ENCODE data around the gene HGFAC.

The HGFAC gene

DNA sequence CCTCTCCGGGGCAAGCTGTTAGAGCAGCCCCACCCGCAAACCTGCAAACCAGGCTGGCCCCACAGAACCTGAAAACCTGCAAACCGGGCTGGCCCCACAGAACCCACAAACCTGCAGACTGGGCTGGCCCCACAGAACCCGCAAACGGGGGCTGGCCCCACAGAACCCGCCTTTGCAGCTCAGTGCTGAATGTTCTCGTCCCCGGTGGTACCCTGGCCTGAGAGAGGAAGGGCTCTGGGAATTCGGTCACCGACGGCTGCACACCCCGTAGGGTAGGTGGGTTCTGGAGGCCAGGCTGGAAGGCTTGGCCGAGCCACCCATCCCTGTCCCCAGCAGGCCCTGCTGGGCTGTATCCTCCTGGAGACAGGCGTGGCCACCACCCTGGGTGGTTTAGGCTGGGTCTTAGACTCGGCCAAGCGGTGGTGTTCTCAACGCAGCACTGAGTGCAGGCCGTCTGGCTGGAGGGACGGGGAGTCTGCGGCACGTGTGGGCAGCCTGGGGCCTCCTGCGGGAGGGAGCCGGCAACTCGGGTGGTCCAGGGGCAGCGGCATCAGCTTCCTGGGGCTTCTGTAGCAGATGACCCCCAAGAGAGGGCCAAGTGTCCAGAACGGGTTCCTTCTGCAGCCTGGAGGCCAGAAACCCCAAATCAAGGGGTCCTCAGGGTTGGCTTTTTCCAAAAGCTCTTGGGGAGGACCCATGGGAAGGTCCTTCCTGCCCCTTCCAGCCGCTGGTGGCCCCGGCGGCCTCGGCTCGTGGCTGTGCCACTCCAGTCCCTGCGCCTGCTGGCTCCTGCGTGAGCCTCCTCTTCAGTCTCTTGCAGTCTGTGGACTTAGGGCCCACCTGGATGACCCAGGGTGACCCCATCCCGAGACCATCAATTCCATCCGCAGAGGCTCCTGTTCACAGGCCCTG is 36.9 kb downstream of the HGFAC start:
- TF ChIP-seq EGR1 (IDR thresholded peaks at IDR 0.05) (no peak), CEBPB (IDR thresholded peaks at IDR 0.05) (no peak), TEAD4 (IDR thresholded peaks at IDR 0.05) (no peak), RAD21 (IDR thresholded peaks at IDR 0.05; ENCODE audit: low read depth) (no peak), ZBTB7A (IDR thresholded peaks at IDR 0.05; ENCODE audit: low read depth) (no peak), NFIC (IDR thresholded peaks at IDR 0.05) (no peak), EP300 (IDR thresholded peaks at IDR 0.05; ENCODE audit: borderline replicate concordance) (no peak), FOXM1 (IDR thresholded peaks at IDR 0.05; ENCODE audit: borderline replicate concordance, low read depth) (no peak), TCF12 (IDR thresholded peaks at IDR 0.05; ENCODE audit: low read depth) (no peak), CREB1 (IDR thresholded peaks at IDR 0.05; ENCODE audit: low read depth) (no peak), TAF1 (IDR thresholded peaks at IDR 0.05; ENCODE audit: low read depth) (no peak), YY1 (IDR thresholded peaks at IDR 0.05; ENCODE audit: low read depth) (no peak)
- TF ChIP-seq, protein P1, sequence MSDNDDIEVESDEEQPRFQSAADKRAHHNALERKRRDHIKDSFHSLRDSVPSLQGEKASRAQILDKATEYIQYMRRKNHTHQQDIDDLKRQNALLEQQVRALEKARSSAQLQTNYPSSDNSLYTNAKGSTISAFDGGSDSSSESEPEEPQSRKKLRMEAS (IDR thresholded peaks at IDR 0.05): no peak
- TF ChIP-seq, protein P2, sequence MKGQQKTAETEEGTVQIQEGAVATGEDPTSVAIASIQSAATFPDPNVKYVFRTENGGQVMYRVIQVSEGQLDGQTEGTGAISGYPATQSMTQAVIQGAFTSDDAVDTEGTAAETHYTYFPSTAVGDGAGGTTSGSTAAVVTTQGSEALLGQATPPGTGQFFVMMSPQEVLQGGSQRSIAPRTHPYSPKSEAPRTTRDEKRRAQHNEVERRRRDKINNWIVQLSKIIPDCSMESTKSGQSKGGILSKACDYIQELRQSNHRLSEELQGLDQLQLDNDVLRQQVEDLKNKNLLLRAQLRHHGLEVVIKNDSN (IDR thresholded peaks at IDR 0.05): no peak
- TF ChIP-seq, protein P3, sequence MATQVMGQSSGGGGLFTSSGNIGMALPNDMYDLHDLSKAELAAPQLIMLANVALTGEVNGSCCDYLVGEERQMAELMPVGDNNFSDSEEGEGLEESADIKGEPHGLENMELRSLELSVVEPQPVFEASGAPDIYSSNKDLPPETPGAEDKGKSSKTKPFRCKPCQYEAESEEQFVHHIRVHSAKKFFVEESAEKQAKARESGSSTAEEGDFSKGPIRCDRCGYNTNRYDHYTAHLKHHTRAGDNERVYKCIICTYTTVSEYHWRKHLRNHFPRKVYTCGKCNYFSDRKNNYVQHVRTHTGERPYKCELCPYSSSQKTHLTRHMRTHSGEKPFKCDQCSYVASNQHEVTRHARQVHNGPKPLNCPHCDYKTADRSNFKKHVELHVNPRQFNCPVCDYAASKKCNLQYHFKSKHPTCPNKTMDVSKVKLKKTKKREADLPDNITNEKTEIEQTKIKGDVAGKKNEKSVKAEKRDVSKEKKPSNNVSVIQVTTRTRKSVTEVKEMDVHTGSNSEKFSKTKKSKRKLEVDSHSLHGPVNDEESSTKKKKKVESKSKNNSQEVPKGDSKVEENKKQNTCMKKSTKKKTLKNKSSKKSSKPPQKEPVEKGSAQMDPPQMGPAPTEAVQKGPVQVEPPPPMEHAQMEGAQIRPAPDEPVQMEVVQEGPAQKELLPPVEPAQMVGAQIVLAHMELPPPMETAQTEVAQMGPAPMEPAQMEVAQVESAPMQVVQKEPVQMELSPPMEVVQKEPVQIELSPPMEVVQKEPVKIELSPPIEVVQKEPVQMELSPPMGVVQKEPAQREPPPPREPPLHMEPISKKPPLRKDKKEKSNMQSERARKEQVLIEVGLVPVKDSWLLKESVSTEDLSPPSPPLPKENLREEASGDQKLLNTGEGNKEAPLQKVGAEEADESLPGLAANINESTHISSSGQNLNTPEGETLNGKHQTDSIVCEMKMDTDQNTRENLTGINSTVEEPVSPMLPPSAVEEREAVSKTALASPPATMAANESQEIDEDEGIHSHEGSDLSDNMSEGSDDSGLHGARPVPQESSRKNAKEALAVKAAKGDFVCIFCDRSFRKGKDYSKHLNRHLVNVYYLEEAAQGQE (IDR thresholded peaks at IDR 0.05; ENCODE audit: low read depth): no peak

DNA sequence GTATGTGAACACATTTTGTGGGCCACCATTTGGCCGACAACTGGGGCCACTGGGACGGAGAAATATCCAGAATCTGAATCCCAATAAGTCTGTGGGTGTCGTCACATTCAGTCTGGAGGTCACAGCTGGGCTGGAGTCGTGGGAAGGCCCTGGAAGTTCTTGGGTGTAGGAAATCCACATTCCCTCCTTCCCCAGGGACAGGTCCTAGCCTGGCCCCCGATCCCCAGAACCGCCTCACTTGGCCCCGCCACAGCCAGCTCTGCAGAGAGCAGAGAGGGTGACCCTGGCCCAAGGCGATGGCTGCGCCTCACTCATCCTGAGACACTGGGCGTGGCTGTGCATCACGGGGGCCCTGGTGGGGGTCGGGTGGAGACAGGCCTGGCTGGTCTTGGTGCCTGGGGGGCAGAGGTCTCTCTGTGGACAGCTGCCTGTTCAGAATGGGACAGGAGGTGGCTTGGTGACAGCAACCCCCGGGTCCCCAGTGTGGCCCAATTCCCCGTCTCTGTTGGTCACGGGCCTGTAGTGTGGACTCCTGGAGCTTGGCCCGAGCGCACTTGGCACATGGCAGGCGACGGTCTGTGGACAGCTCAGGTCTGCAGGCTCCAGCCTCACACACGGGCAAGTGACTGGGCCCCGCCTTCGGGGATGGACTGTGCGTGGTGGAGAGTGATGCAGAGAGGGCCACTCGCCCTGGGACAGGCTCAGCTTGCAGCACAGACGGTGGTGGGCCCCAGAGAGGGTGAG is 37.8 kb downstream of the HGFAC start:
- TF ChIP-seq TAF1 (IDR thresholded peaks at IDR 0.05; ENCODE audit: low read depth): 0 out of 2 replicates have a peak, but pooled peaks have one; percentile 25
- TF ChIP-seq NFIC (IDR thresholded peaks at IDR 0.05): no peak
- 0 out of 2 replicates have a peak, but pooled peaks have one; percentile 27 for TF ChIP-seq ZBTB7A (IDR thresholded peaks at IDR 0.05; ENCODE audit: low read depth)
- no peak for TF ChIP-seq RAD21 (IDR thresholded peaks at IDR 0.05; ENCODE audit: low read depth)

DNA sequence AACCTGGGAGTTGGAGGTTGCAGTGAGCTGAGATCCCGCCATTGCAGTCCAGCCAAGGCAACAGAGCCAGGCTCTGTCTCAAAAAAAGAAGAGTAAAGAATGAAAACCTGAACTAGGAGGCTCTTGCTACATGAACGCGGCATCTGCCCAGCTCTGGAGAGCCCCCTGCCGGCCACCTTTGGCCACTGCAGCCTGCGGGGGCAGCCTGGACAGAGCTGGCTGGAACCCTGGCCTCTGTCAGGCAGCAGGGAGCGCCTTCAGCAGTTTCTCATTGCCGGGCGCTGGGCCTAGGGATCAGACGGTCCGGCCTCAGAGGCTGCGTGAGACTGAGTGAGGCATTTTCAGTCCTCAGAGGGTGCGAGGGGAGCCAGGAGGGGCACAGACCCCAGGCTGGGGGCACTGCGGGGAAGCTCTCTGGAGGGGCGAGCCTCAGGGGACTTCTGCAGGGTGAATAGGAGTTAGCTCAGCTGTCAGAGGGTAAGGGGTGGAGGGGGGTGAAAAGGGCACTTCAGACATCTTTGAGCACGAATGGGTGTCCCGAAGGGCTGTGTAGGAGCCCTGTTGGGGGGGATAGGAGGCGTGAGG is 38.9 kb downstream of the HGFAC start:
- TF ChIP-seq CEBPB (IDR thresholded peaks at IDR 0.05) (peak; percentile 44; the same call in 1 of the 2 replicates), RAD21 (IDR thresholded peaks at IDR 0.05; ENCODE audit: low read depth) (peak; percentile 87), FOXM1 (IDR thresholded peaks at IDR 0.05; ENCODE audit: borderline replicate concordance, low read depth) (no peak), CREB1 (IDR thresholded peaks at IDR 0.05; ENCODE audit: low read depth) (no peak), EGR1 (IDR thresholded peaks at IDR 0.05) (no peak), TEAD4 (IDR thresholded peaks at IDR 0.05) (no peak)
- TF ChIP-seq, protein P1 (IDR thresholded peaks at IDR 0.05): peak; percentile 25; the same call in 1 of the 2 replicates
- TF ChIP-seq, protein P2 (IDR thresholded peaks at IDR 0.05): no peak

DNA sequence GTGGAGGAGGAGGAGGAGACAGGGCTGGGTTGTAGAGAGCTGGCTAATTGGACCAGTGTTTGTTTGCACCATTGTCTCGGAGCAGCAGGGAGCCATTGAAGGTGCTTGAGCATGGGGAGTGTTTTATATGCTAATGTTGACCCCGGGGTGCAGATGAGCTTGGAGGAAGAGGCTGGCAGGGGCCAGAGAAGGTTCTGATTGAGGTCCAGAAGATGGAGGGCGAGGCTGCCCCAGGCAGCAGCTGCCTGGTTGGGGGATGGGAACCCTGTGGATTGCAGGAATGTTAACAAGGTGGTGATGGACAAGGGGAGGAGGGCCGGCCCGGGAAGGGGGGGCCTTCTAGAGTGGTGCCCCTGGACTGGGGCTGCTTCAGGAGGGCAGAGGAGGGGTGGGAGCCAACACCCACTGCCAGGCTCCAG is 39.4 kb downstream of the HGFAC start:
- TF ChIP-seq, protein P2 (IDR thresholded peaks at IDR 0.05): no peak
- TF ChIP-seq ZBTB7A (IDR thresholded peaks at IDR 0.05; ENCODE audit: low read depth) (no peak), TCF12 (IDR thresholded peaks at IDR 0.05; ENCODE audit: low read depth) (peak; percentile 56; the same call in 1 of the 2 replicates), FOXM1 (IDR thresholded peaks at IDR 0.05; ENCODE audit: borderline replicate concordance, low read depth) (no peak), NFIC (IDR thresholded peaks at IDR 0.05) (peak; percentile 57), TEAD4 (IDR thresholded peaks at IDR 0.05) (peak; percentile 62), YY1 (IDR thresholded peaks at IDR 0.05; ENCODE audit: low read depth) (peak; percentile 22; the same call in 1 of the 2 replicates)
- TF ChIP-seq, protein P1 (IDR thresholded peaks at IDR 0.05): peak; percentile 5; the same call in 1 of the 2 replicates

DNA sequence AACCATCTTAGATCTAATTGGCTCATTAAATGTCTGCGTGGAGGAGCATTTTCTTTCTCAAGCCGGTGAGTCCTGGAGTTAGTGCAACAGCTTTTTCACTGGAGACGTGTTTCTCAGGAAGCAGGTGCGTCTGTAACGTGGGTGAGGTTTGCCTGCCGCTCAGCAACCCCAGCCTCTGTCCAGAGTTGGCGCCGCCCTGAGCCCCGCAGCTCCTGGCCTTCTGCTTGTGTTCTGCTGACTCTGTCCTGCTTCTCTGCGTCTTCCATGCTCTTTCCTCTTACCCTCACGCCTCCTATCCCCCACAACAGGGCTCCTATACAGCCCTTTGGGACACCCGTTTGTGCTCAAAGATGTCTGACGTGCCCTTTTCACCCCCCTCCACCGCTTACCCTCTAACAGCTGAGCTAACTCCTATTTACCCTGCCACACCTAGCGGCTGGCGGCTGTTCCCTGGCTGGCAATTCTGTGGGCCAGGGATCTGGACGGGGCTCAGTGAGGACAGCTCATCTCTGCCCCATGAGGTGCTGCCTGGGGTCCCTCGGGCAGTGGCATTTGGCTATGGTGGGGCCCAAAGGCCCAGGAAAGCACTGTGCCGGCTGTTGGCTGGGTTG is 40.1 kb downstream of the HGFAC start:
- TF ChIP-seq, protein P1 (IDR thresholded peaks at IDR 0.05): no peak
- TF ChIP-seq, protein P2 (IDR thresholded peaks at IDR 0.05): no peak
- no peak for TF ChIP-seq TEAD4 (IDR thresholded peaks at IDR 0.05)
